ENCODE measurements around the gene NDUFAF4. TPM values are rescaled to one million over a fixed set of nuclear protein-coding genes. Genes with fewer than 3 reads are reported as not detected.

The NDUFAF4 gene
- total and polyA plus RNA-seq, 2 of the 8 experiments (the other 6 are each of a cell fraction or from before 2014, with no cell fraction given), result 21.9 to 84.4 TPM

GRCh38 chr6:96851858-96852257 is 45.8 kb downstream of the NDUFAF4 start:
- Histone ChIP-seq H3K14ac (ENCODE audit: insufficient read length) (no peak overlapping the region), H3K36me3 (ENCODE audit: control insufficient read depth in 2 of 4, insufficient read depth in 4 of 4, low read length in 3 of 4) (no peaks in the 10 kb centered on the region), H2BK5ac (ENCODE audit: low read depth, low read length) (no peak overlapping the region), H3K23me2 (ENCODE audit: low read depth, low read length) (no peaks in the 10 kb centered on the region), H3K23ac (ENCODE audit: insufficient read length) (no peak overlapping the region), H2BK120ac (replicated peaks; ENCODE audit: low read depth, low read length) (no peak overlapping the region), H4K91ac (replicated peaks; ENCODE audit: insufficient read length, low read length) (no peak overlapping the region), H2BK20ac (ENCODE audit: low read length) (no peak overlapping the region), H3K4me1 (replicated peaks in 1 of 4; ENCODE audit: control insufficient read depth in 3 of 4, insufficient read depth in 4 of 4, low read length in 3 of 4) (no peaks in the 10 kb centered on the region), H3K79me1 (ENCODE audit: low read depth, low read length) (no peaks in the 10 kb centered on the region), H3K18ac (ENCODE audit: extremely low read depth, low read length) (no peak overlapping the region), H3K4me3 (ENCODE audit: extremely low read depth in 1 of 4, insufficient read depth in 2 of 4, low read depth in 3 of 4, low read length in 4 of 4) (no peak overlapping the region), H3K4me2 (ENCODE audit: insufficient read depth in 1 of 2, low read depth in 2 of 2, low read length in 2 of 2) (no peak overlapping the region), H3K9ac (replicated peaks in 1 of 4; ENCODE audit: extremely low read depth in 1 of 4, low read depth in 3 of 4, low read length in 3 of 4) (no peak overlapping the region), H3K79me2 (ENCODE audit: control insufficient read depth in 1 of 2, insufficient read depth in 2 of 2, low read length in 2 of 2) (no peaks in the 10 kb centered on the region), H4K20me1 (replicated peaks in 1 of 2; ENCODE audit: control insufficient read depth in 1 of 2, insufficient read depth in 2 of 2, low read length in 2 of 2) (no peaks in the 10 kb centered on the region), H3K27ac (ENCODE audit: low read depth, low read length) (no peak overlapping the region), H3K4ac (replicated peaks; ENCODE audit: insufficient read length, low read depth, low read length) (no peak overlapping the region), H4K8ac (ENCODE audit: extremely low read depth, insufficient read depth, low read length) (no peak overlapping the region), H3K9me3 (ENCODE audit: insufficient read depth in 2 of 2, low read depth in 1 of 2, low read length in 1 of 2) (peaks cover 0 to 6% of the 10 kb centered on the region in 2 experiments; a peak in 1 of 4 replicates), H4K5ac (ENCODE audit: insufficient read length, low read depth, low read length) (no peak overlapping the region), H2AFZ (ENCODE audit: low read length) (no peak overlapping the region), H2AK5ac (ENCODE audit: low read depth, low read length) (no peak overlapping the region), H2BK15ac (ENCODE audit: low read length) (no peak overlapping the region), H3K27me3 (replicated peaks in 1 of 4; ENCODE audit: control insufficient read depth in 3 of 4, extremely low read depth in 1 of 4, insufficient read depth in 3 of 4, low read length in 3 of 4) (no peaks in the 10 kb centered on the region), H3K56ac (replicated peaks; ENCODE audit: insufficient read length, low read depth, low read length) (no peak overlapping the region), H2BK12ac (ENCODE audit: low read depth, low read length) (no peak overlapping the region)
- FAIRE-seq (no peak), DNase-seq (ENCODE audit: low read depth in 1 of 2, low spot score in 2 of 2) (no peak)
- WGBS, 2 experiments (ENCODE audit: extremely low coverage in 1 of 2, insufficient coverage in 1 of 2, insufficient read length in 1 of 2, insufficient replicate concordance in 2 of 2, low coverage in 1 of 2, low lambda C conversion rate in 2 of 2, missing lambda C conversion rate in 1 of 2), result 95% methylated on average over 8 of the region's 8 CpGs; no CpG with 5 or more reads in 1 of the 2 experiments
- no peak for TF ChIP-seq CTCF (IDR thresholded peaks at IDR 0.05; ENCODE audit: control extremely low read depth in 1 of 3, insufficient read depth in 1 of 3, low read depth in 1 of 3, low read length in 3 of 3)
- TF ChIP-seq BACH1 (IDR thresholded peaks at IDR 0.05; ENCODE audit: low read length), result no peak
- TF ChIP-seq TCF12 (IDR thresholded peaks at IDR 0.05; ENCODE audit: low read depth, low read length), result no peak
- TF ChIP-seq HDAC2 (IDR thresholded peaks at IDR 0.05; ENCODE audit: borderline replicate concordance in 1 of 2, low read depth in 2 of 2, low read length in 2 of 2), result no peak
- no peak for TF ChIP-seq TEAD4 (IDR thresholded peaks at IDR 0.05; ENCODE audit: low read depth, low read length)
- ChIA-PET CTCF (ENCODE audit: partially characterized antibody) (no interaction called here), POLR2A (ENCODE audit: partially characterized antibody) (no interaction called here)

Measured in H1 (cell line).